Peyer's patch (tissue), 4 donors: ENCODE results near the gene KCNJ13. TPM values are rescaled to one million over a fixed set of nuclear protein-coding genes. Genes with fewer than 3 reads are reported as not detected.

ENCODE experiments used
- DNase-seq, 3 donors: peaks; one replicate each; pipeline ENCODE4 v3.0.0-alpha.2; 2017 to 2019
- H3K27ac ChIP-seq, 4 donors: fragments of 200-600 bp; sonication (generic); one replicate each; pipeline ENCODE4 v1.5.1; 2016 to 2019
- H3K27me3 ChIP-seq, 2 donors: fragments of 200-600 bp; sonication (generic); one replicate each; pipeline ENCODE4 v1.5.1; 2019
- H3K36me3 ChIP-seq, 3 donors: fragments of 200-600 bp; sonication (generic); one replicate each; pipeline ENCODE4 v1.5.1; 2016 to 2019
- H3K4me1 ChIP-seq, 4 donors: fragments of 200-600 bp; sonication (generic); one replicate each; pipeline ENCODE4 v1.5.1; 2016 to 2019
- H3K4me3 ChIP-seq, 4 donors: fragments of 200-600 bp; sonication (generic); 1 replicate in 3 of 4; 2 replicates in 1 of 4; pipeline ENCODE4 v1.5.1; 2016 to 2019; ENCODE audit warnings: mild to moderate bottlenecking in 1 of 4
- H3K9me3 ChIP-seq, 4 donors: fragments of 200-600 bp; sonication (generic); one replicate each; pipeline ENCODE4 v1.5.1; 2016 to 2019; ENCODE audit warnings: mild to moderate bottlenecking in 1 of 4
- CTCF ChIP-seq, 6 experiments: fragments of 450-650 bp in 4 of 6; fragments of 200-600 bp in 2 of 6; sonication (generic) in 1 of 6; IDR thresholded peaks; one replicate each; pipeline ENCODE4 v1.5.1; 2017 to 2019; ENCODE audit warnings: antibody characterized with exemption in 6 of 6, mild to moderate bottlenecking in 3 of 6, moderate library complexity in 1 of 6
- POLR2A ChIP-seq, 2 donors: fragments of 450-650 bp; IDR thresholded peaks; one replicate each; pipeline ENCODE4 v1.5.1; 2017; ENCODE audit warnings: antibody characterized with exemption in 2 of 2, mild to moderate bottlenecking in 2 of 2, moderate library complexity in 2 of 2
- total RNA-seq, 4 donors: library from RNA; depleted of rRNA; stranded (reverse); fragments of >200 nt; gene quantifications; one replicate each; pipeline ENCODE4 v1.1.0, GENCODE V29; 2016

KCNJ13 gene
- total RNA-seq, 4 donors from 2014 or later, result 21.5 to 390 (median 155) TPM

GRCh38 chr2:232809349-232810124 lies 33.2 kb upstream of the KCNJ13 start:
- Histone ChIP-seq H3K27ac (no peak overlapping the region), H3K27me3 (no peaks in the 10 kb centered on the region), H3K36me3 (peaks cover 0 to 78% (median 0%) of the 10 kb centered on the region in 3 donors), H3K4me3 (no peak overlapping the region), H3K4me1 (no peaks in the 10 kb centered on the region), H3K9me3 (no peaks in the 10 kb centered on the region)
- no peak for TF ChIP-seq POLR2A (IDR thresholded peaks at IDR 0.05)
- peak in 2 of 6 experiments; percentile 10 to 22 for TF ChIP-seq CTCF (IDR thresholded peaks at IDR 0.05)
- DNase-seq, result no peak

GRCh38 chr2:232802091-232802490 lies 25.7 kb upstream of the KCNJ13 start:
- Histone ChIP-seq H3K4me1 (peaks cover 0 to 8% (median 0%) of the 10 kb centered on the region in 4 donors), H3K9me3 (no peaks in the 10 kb centered on the region), H3K27ac (no peak overlapping the region), H3K27me3 (no peaks in the 10 kb centered on the region), H3K36me3 (peaks cover 0 to 33% (median 0%) of the 10 kb centered on the region in 3 donors), H3K4me3 (no peak overlapping the region)
- DNase-seq, result no peak
- no peak for TF ChIP-seq CTCF (IDR thresholded peaks at IDR 0.05)

GRCh38 chr2:232800166-232800565 lies 23.8 kb upstream of the KCNJ13 start:
- Histone ChIP-seq H3K9me3 (no peaks in the 10 kb centered on the region), H3K27me3 (no peaks in the 10 kb centered on the region), H3K4me3 (no peak overlapping the region), H3K36me3 (peaks cover 0 to 42% (median 0%) of the 10 kb centered on the region in 3 donors), H3K4me1 (peaks cover 0 to 8% (median 0%) of the 10 kb centered on the region in 4 donors), H3K27ac (no peak overlapping the region)
- no peak for TF ChIP-seq CTCF (IDR thresholded peaks at IDR 0.05)
- TF ChIP-seq POLR2A (IDR thresholded peaks at IDR 0.05), result no peak
- no peak for DNase-seq

GRCh38 chr2:232798187-232798586 lies 21.8 kb upstream of the KCNJ13 start:
- H3K27ac ChIP-seq, result peak overlapping the region in 1 of 4 donors; percentile 4
- H3K4me1 ChIP-seq, result peaks cover 0 to 8% (median 0%) of the 10 kb centered on the region in 4 donors
- DNase-seq, result no peak
- TF ChIP-seq POLR2A (IDR thresholded peaks at IDR 0.05) (no peak), CTCF (IDR thresholded peaks at IDR 0.05) (no peak)
- H3K9me3 ChIP-seq, result no peaks in the 10 kb centered on the region
- H3K4me3 ChIP-seq, result no peak overlapping the region
- no peaks in the 10 kb centered on the region for H3K27me3 ChIP-seq
- H3K36me3 ChIP-seq, result peaks cover 0 to 56% (median 0%) of the 10 kb centered on the region in 3 donors

- Histone ChIP-seq H3K27me3 (no peaks in the 10 kb centered on the region), H3K9me3 (no peaks in the 10 kb centered on the region), H3K4me3 (no peak overlapping the region), H3K36me3 (peaks cover 0 to 68% (median 0%) of the 10 kb centered on the region in 3 donors), H3K4me1 (peaks cover 0 to 8% (median 0%) of the 10 kb centered on the region in 4 donors), H3K27ac (no peak overlapping the region)
- DNase-seq, result no peak
- TF ChIP-seq POLR2A (IDR thresholded peaks at IDR 0.05), result no peak
- TF ChIP-seq CTCF (IDR thresholded peaks at IDR 0.05), result no peak
Observed at GRCh38 chr2:232795920-232796319, 19.6 kb upstream of the KCNJ13 start.
